Epithelial cell of esophagus (primary cell): Measurements from ENCODE around the gene ZNF532.

Source experiments
- DNase-seq: peaks from one replicate; pipeline ENCODE4 v3.0.0; 2010; ENCODE audit warnings: low read depth
- H3K4me3 ChIP-seq: 2 replicates; pipeline ENCODE4 v1.5.1; 2011; ENCODE audit warnings: mild to moderate bottlenecking, low read length, control low read depth
- TF ChIP-seq, protein P1 (sequence below): IDR thresholded peaks from 2 replicates; pipeline ENCODE4 v1.5.1; 2011; ENCODE audit warnings: low read depth, mild to moderate bottlenecking, low read length, control low read depth, inconsistent platforms; ENCODE audit not compliant: insufficient read depth; ENCODE audit errors: missing control alignments

ZNF532 gene

DNA sequence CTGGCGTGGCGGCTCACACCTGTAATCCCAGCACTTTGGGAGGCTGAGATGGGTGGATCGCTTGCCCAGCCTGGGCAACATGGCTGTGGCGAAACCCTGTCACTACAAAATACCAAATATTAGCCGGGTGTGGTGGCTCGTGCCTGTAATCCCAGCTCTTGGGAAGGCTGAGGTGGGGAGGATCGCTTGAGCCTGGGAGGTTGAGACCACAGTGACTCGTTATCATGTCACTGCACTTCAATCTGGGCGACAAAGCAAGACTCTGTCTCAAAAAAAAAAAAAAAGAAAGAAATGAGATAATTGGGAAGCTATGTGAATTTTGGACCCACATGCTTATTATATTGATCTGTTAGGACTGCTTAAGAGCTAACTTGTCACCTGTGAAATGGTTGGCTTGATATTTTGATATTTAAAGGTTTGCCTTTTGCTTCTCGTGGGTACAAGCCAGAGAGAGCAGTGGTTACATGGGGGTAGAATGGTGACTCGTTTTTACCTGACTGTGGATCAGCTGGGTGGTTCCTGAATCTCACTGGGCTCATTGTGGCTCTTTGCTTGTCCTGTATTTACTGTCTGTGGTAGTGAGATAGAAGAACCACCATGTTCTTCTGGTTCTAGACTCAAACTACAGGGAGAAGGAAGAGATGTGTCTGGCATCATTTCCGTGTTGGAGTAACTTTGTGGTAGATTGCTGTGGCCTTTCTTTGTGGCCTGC lies 28.9 kb downstream of the ZNF532 start:
- no peak overlapping the region for H3K4me3 ChIP-seq
- TF ChIP-seq, protein P1, sequence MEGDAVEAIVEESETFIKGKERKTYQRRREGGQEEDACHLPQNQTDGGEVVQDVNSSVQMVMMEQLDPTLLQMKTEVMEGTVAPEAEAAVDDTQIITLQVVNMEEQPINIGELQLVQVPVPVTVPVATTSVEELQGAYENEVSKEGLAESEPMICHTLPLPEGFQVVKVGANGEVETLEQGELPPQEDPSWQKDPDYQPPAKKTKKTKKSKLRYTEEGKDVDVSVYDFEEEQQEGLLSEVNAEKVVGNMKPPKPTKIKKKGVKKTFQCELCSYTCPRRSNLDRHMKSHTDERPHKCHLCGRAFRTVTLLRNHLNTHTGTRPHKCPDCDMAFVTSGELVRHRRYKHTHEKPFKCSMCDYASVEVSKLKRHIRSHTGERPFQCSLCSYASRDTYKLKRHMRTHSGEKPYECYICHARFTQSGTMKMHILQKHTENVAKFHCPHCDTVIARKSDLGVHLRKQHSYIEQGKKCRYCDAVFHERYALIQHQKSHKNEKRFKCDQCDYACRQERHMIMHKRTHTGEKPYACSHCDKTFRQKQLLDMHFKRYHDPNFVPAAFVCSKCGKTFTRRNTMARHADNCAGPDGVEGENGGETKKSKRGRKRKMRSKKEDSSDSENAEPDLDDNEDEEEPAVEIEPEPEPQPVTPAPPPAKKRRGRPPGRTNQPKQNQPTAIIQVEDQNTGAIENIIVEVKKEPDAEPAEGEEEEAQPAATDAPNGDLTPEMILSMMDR = no peak
- DNase-seq = peak; percentile 22

DNA sequence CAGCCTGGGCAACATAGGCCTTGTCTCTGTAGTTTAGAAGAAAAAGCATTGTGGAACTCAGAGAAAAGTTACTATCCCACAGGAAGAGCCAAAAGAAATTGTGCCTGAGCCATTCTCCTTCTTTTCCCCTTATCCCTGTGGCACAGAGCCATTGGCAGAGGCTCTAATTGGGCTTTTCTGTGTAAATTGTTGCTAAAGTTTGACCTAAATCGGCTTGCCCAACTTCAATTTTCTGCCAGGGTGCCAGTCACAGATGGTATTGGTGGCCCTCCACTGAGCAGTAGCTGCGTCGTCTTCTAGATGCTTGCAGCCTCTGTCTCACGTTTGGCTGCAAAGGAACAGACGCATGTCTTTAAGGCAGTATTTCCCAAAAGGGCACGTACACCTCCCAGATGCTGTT lies 30.3 kb downstream of the ZNF532 start:
- no peak overlapping the region for H3K4me3 ChIP-seq
- TF ChIP-seq, protein P1 = no peak
- DNase-seq = no peak

DNA sequence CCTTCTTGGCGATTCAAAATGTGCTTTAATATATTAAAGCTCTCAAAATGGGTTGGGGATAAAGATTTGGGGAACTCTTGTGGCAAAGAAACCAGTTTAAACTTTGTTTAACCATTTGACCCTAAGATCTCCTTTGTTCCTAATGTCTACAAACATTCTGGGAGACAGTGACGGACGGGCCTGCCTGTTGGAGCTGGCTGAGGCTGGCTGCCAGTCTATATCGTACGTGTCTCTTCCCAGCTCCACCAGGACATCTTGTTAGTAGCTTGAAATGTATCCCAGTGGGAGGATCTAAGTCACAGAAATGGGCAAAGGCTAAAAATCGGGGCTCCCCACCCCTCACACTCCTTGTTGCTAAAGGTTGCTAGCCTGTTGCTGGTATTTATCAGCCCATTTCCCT lies 30.7 kb downstream of the ZNF532 start:
- TF ChIP-seq, protein P1 = no peak
- no peak overlapping the region for H3K4me3 ChIP-seq
- DNase-seq = no peak

DNA sequence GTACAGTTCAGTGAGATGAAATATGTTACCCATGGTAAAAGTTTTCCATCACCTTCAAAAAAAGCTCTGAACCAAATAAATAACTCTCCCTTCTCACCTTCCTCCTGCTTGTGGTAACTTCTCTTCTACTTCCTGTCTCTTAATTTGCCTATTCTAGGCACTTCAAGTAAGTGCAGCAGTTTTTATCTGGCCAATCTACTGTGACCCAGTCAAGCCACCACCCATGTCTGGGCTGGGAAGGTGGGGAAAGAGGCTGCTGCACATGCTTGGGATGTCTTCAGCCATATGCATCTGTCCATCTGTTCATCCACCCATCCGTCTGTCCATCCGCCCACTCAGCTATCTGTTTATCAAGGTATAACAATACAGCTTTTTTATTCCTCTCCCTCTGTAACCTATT lies 31.6 kb downstream of the ZNF532 start:
- no peak for DNase-seq
- TF ChIP-seq, protein P1 = no peak
- no peak overlapping the region for H3K4me3 ChIP-seq

DNA sequence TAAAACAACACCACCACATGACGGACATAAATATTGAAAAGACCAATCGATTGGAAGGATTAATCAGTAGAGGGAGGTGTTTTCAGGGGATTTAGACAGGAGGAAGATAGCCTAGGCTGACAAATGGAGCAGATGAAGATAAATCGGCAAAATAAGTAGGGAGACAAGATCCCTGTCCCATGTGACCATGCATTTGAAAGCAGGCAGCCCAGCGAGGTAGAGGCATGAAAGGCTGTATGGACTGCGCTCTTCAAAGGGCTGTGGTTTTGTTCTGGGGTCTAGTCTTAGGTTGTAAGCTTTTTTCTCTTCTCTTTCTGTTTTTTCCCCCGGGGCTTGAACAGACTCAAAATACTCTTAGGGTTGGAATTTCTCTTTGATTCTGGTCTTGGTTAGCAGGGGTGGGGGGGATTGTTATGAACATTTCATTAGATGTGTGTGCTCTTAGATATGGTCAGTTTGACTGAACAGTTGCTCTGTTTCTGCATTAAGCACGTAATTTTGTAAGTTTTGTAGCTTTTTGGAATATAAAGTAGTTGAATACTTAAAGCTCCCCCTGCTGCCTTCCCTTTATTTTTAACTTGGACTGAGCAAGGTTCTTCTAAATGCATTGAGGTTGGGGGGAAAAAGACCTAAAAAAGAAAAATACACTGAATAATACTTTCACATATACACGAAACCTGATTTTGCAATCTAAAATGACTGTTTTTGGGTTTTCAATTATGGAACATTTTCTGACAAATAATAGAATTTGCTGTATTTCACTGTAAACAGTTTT lies 32.2 kb downstream of the ZNF532 start:
- DNase-seq = no peak
- no peak overlapping the region for H3K4me3 ChIP-seq
- TF ChIP-seq, protein P1 = no peak

DNA sequence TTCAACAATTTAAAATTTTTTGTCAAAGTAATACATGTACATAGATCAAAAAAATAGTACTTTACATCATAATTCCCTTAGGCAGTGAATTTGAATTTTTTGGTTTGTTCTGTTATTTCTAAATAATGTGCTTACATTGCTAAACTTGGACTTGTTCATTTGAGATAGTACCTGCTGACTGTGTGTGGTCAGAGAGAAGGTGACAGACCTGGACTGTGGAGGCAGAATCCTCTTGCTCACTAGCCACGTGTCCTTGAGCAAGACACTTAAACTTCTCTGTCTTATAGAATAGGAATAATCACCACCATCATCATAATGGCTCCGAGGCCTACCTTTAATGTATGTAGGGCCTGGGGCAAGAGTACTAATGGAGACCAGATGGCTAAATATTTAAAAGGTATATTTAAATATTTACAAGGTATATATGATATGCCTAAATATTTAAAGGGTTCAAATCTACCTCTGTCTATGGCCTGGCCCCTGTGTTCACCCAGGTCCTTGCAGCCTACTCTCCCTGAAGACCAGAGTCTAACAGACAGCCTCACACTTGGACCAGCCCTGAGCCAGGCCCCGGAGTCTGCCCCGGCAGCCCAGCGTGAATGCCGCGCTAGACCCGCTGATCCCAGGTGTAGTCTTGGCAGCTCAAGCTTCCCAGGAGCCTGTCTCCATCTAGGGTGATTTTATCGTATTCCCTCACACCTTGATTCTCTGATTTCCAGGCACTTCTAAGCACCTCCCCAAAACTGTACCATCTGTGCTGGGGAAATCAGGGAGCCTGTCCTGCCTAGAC lies 33.5 kb downstream of the ZNF532 start:
- no peak overlapping the region for H3K4me3 ChIP-seq
- TF ChIP-seq, protein P1 = no peak
- no peak for DNase-seq
